ENCODE results near the gene DUSP10.
A peak's percentile ranks its signal among the peaks of the same experiment; 100 is the strongest.

The DUSP10 gene

DNA sequence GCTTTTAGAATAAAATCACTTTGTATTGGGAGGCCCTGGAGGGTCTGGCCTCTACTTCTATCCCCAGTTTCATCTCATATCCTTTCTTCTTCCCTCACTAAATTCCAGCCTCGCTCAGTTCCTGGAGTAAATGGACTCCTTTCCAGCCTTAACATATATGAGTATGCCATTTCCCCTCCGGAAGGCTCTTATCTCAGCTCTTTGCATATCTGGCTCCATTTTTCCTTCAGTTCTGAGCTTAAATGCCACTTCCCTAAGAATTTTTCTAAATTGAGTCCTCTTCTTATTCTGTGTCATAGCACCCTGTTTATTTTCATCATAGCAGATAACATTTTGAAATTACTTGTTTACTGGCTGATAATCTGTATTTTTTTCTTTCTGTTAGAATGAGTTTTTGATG lies 20.2 kb upstream of the DUSP10 start:
- DNase-seq: no peak

- DNase-seq: no peak
Observed at GRCh38 chr1:221761354-221762002, 19.6 kb upstream of the DUSP10 start.

DNA sequence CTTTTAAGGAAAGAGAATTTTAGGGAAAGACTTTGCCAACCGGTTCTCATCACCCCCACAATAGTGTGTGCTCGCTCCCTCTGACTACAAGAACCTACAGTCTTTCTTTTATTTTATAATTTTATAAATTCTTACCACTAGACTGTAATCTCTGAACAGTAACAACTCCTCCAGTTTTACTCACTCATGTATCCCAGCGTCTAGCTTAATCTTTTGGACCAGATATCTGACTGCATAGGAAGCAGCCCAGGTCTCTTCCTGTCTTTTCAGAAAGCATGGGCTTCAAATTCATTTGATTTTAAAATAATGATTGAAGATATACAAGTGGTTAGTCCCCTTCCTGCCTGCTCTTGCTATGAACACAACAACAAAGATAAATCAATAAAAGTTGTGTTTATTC lies 19.0 kb upstream of the DUSP10 start:
- DNase-seq: no peak

- DNase-seq: no peak
Observed at GRCh38 chr1:221759436-221759835, 17.5 kb upstream of the DUSP10 start.

DNA sequence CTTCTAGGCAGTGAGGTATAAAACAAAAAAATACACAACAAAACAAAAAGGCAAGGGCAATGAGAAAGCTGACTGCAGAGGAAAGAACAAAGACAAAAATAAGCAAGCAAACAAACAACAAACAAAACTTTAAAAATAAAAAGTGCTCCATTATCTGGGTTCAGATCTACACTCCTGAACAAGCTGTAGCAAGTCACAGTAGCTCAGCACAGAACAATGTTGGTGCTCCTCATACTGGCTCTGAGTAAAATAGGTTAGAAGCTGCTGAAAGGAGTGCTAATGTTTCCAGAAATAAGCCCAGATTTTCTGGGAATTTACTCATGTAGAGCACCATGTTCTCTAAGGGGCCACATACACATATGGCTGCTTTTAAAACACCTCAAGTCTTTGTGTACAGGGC lies 16.6 kb upstream of the DUSP10 start:
- no peak for DNase-seq

DNA sequence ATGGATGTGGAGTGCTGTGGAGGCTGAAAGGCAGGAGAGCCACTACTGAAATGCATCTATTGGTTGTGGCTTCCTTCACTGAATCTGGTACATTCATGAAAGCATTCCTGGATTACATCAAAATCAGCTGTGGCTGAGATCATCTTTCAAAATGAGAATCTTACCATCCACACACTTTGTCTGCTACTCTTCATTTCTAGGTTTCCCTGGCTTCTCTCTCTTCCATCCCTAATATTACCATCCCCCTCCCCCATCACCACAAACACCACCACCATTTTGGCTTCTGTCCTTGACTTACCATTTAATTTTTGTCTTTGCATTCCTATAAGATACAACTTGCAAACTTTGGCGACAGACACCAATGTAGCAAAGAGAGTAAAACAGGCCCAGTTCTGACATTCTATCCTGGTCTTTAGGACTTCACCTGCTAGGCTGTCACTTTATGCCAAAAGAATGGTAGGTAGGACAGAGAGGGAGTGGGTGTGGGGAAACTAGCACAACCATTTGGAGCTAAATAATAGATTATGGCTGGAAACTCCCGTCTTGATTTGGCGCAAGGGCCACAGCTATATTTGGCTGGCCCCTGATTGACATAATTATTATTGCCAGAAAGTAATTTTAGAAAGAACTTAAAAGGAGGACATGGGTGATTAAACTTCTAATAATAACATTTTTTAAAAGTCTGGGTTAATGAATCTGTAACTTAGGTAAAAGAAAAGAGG lies 15.1 kb upstream of the DUSP10 start:
- DNase-seq: no peak

DNA sequence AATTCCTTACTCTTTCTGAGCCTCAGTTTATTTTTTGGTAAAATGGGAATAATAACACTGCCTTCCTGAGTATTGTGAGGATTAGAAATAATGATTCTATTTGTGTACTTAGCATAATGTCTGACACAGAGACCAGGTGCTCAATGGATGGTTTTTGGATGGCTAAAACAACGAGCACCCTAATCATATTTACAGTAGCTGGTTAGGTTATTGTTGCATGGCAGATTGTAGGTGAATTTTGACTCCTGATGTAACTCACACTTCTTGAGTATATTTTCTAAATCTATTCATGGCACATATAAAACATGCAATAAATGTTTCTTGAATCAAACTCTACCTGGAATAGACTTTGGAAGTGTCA lies 11.9 kb upstream of the DUSP10 start:
- no peak for DNase-seq

DNA sequence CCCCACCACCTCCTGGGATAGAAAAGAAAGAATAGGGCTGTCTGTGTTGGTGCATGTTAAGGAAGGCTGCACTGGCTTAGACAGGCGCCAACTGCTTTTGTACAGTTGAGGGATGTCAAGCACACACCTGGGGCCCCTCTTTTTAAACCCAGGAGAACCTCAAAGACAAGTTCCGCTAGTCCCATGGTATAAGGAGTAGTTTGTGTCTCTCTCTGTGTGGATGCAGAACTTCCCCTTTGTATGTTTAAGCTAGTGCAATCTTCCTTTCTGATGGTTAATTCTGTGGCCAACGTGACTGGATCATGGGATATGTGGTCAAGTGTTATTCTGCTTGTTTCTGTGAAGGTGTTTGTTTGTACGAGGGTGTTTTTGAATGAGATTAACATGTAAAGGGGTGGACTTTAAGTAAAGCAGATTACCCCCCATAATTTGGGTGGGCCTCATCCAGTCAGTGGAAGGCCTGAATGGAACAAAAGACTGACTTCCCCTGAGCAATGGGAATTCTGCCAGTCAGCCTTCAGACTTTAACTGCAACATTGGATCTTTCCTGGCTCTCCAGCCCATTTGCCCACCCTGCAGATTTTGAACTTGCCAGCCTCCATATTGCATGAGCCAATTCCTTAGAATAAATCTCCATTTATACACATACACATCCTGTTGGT lies 9.5 kb upstream of the DUSP10 start:
- DNase-seq: no peak

- no peak for DNase-seq
Observed at GRCh38 chr1:221748981-221749380, 7.1 kb upstream of the DUSP10 start.

DNA sequence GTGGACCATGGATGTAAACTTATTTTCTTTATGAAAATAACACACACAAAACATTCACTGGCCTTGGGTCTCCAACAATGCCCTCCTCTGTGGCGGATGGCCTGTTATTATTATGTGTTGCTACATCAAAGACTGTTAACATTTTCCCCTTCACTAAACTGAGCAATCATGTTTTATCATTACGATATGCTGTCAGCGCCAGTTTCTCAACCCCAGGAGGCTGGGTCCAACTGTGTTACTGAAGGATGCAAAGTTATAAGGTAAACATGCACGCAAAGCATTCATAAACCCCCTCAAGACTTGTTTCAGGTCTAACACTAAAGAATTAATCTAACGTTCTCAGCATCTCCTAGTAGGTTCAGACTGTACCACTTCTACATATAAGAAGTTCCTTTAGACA lies 6.0 kb upstream of the DUSP10 start:
- no peak for DNase-seq

DNA sequence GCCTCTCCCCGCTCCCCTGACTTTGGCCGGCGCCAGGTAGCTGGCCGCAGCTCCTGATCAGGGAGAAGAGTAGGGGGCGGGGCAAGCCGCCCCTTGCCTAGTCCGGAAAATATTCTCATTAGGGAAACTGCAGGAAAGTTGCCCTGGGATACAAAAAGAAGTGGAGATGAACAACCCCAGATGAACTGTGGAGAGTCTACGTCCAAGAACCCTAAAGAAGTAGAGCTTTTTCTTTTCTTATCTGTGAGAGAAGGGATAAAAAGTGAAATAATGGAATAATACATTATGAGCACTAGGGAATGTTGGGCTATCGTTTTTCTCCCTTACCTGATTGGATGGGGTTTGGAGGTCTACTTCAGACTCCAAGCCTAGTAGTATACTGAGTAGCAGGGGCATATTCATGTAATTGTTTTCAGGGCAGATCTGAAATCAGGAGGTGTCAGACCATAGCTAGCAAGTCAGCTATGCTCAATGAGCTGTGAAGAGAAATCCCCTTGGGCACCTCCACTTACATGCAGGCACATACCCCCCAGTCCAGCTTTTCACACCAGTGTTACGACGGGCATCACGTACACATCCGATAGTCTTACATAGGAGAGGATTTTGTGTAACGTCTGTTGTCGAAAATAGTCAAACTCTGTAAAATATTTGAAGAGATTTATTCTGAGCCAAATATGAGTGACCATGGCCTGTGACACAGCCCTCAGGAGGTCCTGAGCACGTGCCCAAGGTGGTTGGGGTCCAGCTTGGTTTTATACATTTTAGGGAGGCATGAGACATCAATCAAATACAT lies 1.7 kb upstream of the DUSP10 start:
- no peak for DNase-seq

DNA sequence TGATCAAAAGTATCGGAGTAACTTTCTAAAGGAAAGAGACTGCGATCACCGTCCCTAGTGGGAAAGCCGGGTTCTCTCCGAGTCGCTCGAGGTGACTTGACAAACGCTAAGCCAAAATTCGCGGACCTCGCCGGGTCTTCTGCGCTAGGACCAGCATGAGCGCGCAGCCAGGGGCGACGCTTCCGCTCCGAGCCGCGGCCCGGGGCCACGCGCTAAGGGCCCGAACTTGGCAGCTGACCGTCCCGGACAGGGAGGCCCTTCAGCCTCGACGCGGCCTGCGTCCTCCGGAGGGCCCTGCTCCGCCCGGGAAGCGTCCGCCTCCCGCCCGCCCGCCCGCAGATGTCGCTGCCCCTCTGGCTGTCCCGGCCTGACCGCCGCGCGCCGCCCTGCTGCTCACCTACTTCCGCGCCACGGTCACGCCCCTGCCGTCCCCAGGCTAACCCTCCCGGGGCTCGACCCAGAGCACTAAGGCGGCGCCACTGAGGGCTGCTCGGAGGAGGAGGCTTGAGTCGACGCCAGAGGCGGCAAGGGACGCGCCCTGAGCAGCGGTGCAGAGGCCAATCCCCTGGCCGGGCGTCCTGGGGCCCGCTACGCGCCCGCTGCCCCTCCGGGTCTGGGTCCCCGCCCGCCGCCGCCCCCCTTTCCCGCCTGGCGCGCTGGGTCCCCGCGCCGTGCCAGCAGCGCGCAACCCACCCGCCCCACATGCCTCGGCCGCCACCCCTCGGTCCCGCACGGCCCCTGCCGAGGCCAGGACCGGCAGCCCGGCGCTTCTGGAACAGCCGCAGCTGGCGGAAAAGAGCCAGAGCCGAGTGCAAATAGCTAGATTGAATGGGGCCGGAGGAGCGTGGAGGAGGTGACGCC lies 896 bp upstream of the DUSP10 start:
- peak; percentile 89 for DNase-seq

DNA sequence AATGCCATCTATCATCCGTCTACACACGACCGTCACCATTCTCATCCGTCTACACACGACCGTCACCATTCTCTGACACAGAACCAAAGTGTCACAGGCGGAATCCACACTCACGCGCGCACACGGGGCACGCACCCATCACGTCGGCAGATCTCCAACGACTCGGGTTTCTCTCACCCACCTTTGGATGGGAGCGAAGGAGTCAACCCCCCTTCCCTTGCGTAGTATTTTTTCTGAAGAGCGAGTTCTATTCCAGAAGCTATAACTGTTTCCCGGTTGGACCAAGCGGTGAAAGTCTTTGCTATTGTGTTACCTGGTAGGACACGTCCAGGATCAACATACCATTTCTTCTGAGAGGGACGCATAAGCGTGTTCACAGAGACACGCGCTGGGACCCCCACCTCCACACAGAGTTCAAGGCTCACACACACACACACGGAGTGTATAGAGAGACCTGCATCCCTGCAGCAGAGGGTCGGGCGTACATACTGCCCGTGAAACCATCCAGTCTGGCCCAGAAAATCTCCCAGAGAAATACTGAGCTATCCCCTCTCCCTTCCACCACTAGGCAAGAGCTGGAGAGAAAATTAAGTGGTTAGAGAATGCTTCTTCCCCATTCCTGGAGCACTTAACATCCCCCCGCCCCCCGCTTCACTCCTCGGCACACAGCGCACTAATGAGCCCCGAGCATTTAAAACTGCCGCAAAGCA lies 741 bp downstream of the DUSP10 start:
- DNase-seq: peak; percentile 37

DNA sequence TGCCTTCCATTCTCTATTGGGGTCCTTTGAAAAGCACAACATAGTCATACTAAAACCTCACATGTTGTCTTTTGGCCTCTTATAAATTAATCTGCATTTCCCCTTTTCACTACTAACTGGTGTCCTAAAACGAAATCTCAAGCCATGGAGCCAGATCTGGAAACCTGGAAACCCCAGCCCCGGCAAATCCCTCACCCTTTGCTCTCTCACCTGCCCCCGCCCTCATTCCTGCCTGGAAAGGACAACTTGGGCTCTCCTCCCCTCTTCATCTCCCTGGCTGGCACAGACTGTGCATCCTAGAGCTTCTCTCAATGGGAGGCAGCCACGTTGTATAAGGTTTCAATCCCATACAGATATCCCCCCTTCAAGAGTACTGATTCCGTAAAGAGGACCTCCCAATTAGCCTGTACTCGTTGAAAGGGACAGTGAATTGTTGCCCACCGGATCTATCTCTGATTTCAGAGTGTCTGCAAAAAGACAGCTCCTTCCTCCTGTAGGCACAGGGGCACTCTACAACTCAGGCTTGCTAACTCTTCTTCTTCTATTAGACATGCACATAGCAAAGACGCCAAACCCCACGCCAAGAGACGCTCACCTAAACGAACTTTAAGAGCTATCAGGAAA lies 1.4 kb downstream of the DUSP10 start:
- DNase-seq: no peak

DNA sequence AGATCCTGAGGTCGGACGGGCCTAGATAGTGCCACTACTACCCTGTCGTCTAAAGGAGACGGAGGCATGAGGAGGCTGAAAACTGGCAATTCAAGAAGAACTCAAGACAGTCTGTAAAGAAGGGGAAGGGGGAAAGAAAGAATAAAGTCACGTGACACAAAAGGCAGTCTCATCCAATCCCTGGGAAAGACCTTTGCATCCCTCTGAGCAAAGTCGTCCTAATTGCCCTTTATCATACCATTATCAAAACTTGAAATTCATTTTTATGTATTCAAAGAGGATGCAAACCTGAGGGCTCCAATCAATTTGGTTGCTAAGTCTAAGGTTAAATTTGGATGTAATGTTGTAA lies 2.2 kb downstream of the DUSP10 start:
- no peak for DNase-seq

- DNase-seq: no peak
Observed at GRCh38 chr1:221739018-221739676, 2.7 kb downstream of the DUSP10 start.

DNA sequence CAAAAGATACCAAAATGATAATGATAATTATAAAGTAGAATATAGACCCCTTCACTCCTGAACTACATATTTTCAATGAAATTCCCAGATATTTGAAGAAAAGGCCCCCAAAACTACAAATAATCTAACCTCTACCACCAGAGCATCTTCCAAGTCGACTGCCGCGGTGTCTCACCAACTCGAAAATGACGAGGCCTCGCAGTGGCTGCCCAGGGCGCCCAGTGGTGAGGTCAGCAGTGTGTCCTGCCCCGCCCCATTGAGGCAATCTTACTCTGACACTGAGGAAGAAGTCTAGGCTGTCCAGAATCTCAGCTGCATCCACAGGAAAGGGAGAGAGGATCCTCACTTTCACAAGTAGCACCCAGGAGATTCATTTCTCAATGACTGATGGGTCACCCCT lies 5.2 kb downstream of the DUSP10 start:
- no peak for DNase-seq

GRCh38 chr1:221735999-221736398 lies 5.9 kb downstream of the DUSP10 start:
- DNase-seq: no peak

- no peak for DNase-seq
Observed at GRCh38 chr1:221734187-221734586, 7.7 kb downstream of the DUSP10 start.

DNA sequence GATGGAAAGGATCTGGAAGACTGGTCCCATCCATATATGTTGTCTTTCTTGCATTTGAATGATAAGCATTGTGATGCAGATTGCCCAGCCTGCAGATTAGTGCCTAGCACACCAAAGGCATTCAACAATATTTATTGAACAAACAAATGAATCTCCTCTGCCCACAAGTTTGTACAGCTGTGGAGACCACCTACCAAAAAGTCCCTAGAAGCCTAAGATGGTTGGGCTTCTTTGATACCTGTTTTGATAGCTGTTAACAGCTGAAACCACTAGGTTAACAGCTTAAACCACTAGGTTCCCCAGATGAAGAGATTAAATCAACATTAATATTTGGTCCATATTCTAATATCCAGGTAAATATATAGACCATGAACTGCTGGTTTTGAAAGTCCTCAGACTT lies 9.8 kb downstream of the DUSP10 start:
- DNase-seq: no peak

DNA sequence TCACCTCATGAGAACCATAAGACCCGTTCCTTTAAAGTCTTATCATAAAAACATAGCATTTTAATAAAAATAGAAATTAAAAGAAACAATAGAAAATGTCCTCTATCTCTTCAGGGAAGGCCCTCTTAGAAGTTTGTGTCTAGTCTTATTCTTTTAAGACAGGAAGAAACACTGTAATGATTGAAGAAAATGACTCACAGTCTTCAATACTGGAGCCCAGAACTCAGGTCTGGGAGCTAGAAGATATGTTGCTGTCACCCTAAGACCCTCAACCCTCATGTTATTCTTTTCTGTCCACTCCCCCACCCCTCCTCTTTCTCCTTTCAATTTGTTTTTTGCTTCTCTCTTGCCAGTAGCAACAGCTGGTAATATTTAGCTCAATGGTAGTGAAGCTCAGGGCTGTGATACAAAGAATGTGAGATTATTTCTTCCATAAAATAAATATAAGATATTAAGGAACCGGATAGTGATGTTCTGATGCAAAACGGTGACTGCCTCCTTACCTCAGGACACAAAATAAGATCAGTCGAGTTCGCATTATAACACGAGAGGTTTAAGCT lies 12.0 kb downstream of the DUSP10 start:
- DNase-seq: no peak
